Pancreas (tissue), 10 donors: ENCODE measurements around the gene DNAJB5. TPM values are rescaled to one million over a fixed set of nuclear protein-coding genes. Genes with fewer than 3 reads are reported as not detected.
"Not testable (repeated sequence)": the region's sequence is repeated elsewhere in the genome, so short reads cannot be mapped to it uniquely, and the experiment has no call there.

ENCODE experiments used
- ATAC-seq, 4 donors: fragments of 200-7000 bp; cut with Tn5 transposase; one replicate each; pipeline versions ENCODE4 v1.8.0 to v1.9.1; 2020; ENCODE audit warnings: mild to moderate bottlenecking in 4 of 4, moderate library complexity in 4 of 4
- DNase-seq, 6 donors: peaks; one replicate each; pipeline ENCODE4 v3.0.0-alpha.2; 2020
- FAIRE-seq: peaks from 2 replicates; lab custom pipeline; 2012; peaks lifted over from hg19 to GRCh38; lab: Jason Lieb, UNC
- H3K27ac ChIP-seq, 4 donors: fragments of 200-600 bp; sonication (generic); 1 replicate in 3 of 4; 2 replicates in 1 of 4; pipeline versions ENCODE4 v1.5.0 to v1.8.0; 2020
- H3K27me3 ChIP-seq, 4 donors: fragments of 200-600 bp; one replicate each; pipeline ENCODE4 v1.8.0; 2021
- H3K36me3 ChIP-seq, 3 donors: fragments of 200-600 bp; sonication (generic) in 1 of 3; one replicate each; pipeline versions ENCODE4 v1.5.0 to v1.8.0; 2020 to 2021
- H3K4me1 ChIP-seq, 3 donors: fragments of 200-600 bp; one replicate each; pipeline ENCODE4 v1.8.0; 2021
- H3K4me3 ChIP-seq, 4 donors: fragments of 200-600 bp; sonication (generic) in 2 of 4; one replicate each; pipeline versions ENCODE4 v1.5.0 to v1.8.0; 2020 to 2021
- H3K9me3 ChIP-seq, 4 donors: fragments of 200-600 bp; one replicate each; pipeline ENCODE4 v1.8.0; 2021
- WGBS, 2 donors: extraction: QIAGEN DNeasy Blood & Tissue Kit; methylation state at CpG; one replicate each; pipeline ENCODE4 v1.1.7; 2013; 5-methylcytosine and 5-hydroxymethylcytosine counted together
- intact Hi-C, 3 donors: fragments of 100-400 bp; cut with DNase I; formaldehyde crosslinking; loops; one replicate each; pipeline versions ENCODE4 v1.11.1 to v1.14.2; 2022
- polyA plus RNA-seq, 2 donors: library from polyadenylated mRNA; stranded (reverse); fragments of 200-250 nt; gene quantifications; one replicate each; pipeline ENCODE4 v1.2.3, GENCODE V29; 2013
- total RNA-seq, 6 donors: library from RNA; stranded (reverse); fragmentation: NEBNext Ultra II Directional in 4 of 6; extraction: Animal tissue kit (Norgen Biotek cat#: 25700) in 4 of 6; gene quantifications; one replicate each; pipeline versions ENCODE4 v1.2.1 to v1.2.4, GENCODE V29; 2021 to 2023
- TF ChIP-seq, protein P1 (sequence below), 4 donors: fragments of 200-600 bp; sonication (generic) in 3 of 4; IDR thresholded peaks; one replicate each; pipeline versions ENCODE4 v1.5.0 to v1.8.0; 2021; ENCODE audit warnings: antibody characterized with exemption in 4 of 4
- donor health status: healthy with polysubstance abuse.
- donor health status: DM: no; HTN: no; CAD: no; lungs with moderate emphysema.
- donor health status: DM: no; HTN: no; CAD: no.
- donor health status: control.
- donor health status: control.
- donor health status: Bipolar disorder and iron deficiency.
- donor health status: DM: yes; HTN: yes; CAD: no.
- donor health status: DM: no; HTN: no; CAD: no.
- donor health status: DM: no; HTN: no; CAD: no.
- donor health status: DM: yes; HTN: yes; CAD: no.

The DNAJB5 gene
- total and polyA plus RNA-seq, 8 donors: 0.97 to 4.7 (median 2.4) TPM

GRCh38 chr9:34999576-34999975 lies 10.0 kb downstream of the DNAJB5 start:
- intact Hi-C loops: no loop called here
- H3K36me3 ChIP-seq: no peaks in the 10 kb centered on the region
- FAIRE-seq (no peak), DNase-seq (no peak), ATAC-seq (no peak)
- H3K9me3 ChIP-seq: no peaks in the 10 kb centered on the region
- WGBS, 2 donors: 92 to 100% methylated on average over 2 of the region's 2 CpGs
- no peak overlapping the region for H3K4me3 ChIP-seq
- H3K27me3 ChIP-seq: no peaks in the 10 kb centered on the region
- H3K27ac ChIP-seq: no peak overlapping the region
- H3K4me1 ChIP-seq: peaks cover 0 to 2% (median 0%) of the 10 kb centered on the region in 3 donors
- TF ChIP-seq, protein P1, sequence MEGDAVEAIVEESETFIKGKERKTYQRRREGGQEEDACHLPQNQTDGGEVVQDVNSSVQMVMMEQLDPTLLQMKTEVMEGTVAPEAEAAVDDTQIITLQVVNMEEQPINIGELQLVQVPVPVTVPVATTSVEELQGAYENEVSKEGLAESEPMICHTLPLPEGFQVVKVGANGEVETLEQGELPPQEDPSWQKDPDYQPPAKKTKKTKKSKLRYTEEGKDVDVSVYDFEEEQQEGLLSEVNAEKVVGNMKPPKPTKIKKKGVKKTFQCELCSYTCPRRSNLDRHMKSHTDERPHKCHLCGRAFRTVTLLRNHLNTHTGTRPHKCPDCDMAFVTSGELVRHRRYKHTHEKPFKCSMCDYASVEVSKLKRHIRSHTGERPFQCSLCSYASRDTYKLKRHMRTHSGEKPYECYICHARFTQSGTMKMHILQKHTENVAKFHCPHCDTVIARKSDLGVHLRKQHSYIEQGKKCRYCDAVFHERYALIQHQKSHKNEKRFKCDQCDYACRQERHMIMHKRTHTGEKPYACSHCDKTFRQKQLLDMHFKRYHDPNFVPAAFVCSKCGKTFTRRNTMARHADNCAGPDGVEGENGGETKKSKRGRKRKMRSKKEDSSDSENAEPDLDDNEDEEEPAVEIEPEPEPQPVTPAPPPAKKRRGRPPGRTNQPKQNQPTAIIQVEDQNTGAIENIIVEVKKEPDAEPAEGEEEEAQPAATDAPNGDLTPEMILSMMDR (IDR thresholded peaks at IDR 0.05): no peak

DNA sequence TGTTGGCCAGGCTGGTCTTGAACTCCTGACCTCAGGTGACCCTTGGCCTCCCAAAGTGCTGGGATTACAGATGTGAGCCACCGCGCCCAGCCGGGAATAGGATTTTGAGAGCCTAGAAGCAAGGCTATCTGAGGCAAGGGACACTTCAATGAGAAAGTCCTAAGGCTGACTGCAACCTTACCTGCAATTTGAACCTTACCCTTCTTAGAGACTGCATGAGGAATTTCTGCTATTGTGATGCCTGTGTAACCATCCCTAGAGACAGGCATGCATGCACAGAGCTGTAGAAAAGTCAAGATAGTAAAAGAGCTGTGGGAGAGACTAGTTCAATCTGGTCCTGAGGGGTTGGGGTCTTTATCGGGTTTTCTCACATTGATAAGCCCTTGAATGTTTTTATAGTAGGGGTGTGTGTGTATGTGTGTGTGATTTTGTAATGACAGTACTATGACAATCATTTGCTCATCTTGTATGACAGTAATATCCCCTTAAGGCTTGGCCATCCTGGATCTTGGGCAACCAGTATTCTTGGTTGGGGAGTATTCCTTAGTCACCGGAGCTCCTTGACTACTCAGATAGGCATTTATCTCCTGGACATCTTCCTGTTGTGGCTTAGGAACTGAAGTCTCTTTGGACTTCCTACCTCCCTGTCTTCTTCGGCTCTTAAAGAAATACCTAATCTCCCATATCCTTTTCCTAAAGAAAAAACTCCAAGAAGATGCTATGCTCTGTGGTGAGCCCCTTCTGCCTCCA lies 11.2 kb downstream of the DNAJB5 start:
- intact Hi-C loops: no loop called here
- H3K27me3 ChIP-seq: no peaks in the 10 kb centered on the region
- no peak overlapping the region for H3K27ac ChIP-seq
- DNase-seq: no peak
- H3K4me3 ChIP-seq: no peak overlapping the region
- ATAC-seq: no peak
- no peaks in the 10 kb centered on the region for H3K4me1 ChIP-seq
- TF ChIP-seq, protein P1 (IDR thresholded peaks at IDR 0.05): no peak
- FAIRE-seq: no peak
- no peaks in the 10 kb centered on the region for H3K9me3 ChIP-seq
- no peaks in the 10 kb centered on the region for H3K36me3 ChIP-seq
- WGBS, 2 donors: 91 to 94% methylated on average over 6 of the region's 6 CpGs

- no peaks in the 10 kb centered on the region for H3K4me1 ChIP-seq
- no peak overlapping the region for H3K27ac ChIP-seq
- ATAC-seq: no peak
- intact Hi-C loops: no loop called here
- H3K36me3 ChIP-seq: no peaks in the 10 kb centered on the region
- WGBS, 2 donors: 70 to 83% methylated on average over 2 of the region's 2 CpGs
- no peak overlapping the region for H3K4me3 ChIP-seq
- no peak for DNase-seq
- FAIRE-seq: no peak
- no peaks in the 10 kb centered on the region for H3K27me3 ChIP-seq
- TF ChIP-seq, protein P1 (IDR thresholded peaks at IDR 0.05): no peak
- no peaks in the 10 kb centered on the region for H3K9me3 ChIP-seq
Measured at GRCh38 chr9:35001285-35001677, 11.7 kb downstream of the DNAJB5 start.

DNA sequence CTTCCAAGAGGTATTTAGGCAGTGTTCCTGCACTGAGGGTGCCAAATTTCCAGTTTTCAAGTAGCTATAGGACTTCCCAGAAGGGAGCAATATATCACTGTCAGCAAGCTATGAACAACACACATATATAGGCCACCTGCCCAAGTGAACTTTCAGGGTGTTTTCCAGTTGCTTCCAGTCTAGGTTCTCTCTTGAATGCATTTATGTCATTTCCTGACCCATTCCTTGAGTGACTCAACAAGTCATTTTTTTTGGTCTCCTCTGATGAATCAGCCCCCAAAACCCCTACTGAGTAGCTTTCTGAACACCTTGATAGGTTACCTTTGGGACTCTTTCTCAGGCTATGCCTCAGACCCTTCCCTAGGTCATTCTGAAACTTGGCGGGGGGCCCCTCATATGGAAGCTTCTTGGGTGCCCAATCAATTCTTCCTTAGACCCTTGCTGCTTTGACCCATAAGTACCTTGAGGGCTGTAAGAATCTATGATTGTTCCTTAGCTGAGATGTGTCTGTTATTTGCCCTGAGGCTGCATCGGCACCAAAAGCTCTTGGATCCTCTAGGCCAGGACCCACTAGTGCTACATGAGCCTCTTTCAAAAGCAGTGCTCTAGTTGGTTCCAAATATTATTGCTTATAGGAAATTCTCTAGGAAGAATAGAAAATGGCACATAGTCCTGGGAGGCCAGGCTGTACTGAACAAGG lies 12.4 kb downstream of the DNAJB5 start:
- H3K4me3 ChIP-seq: no peak overlapping the region
- no peaks in the 10 kb centered on the region for H3K36me3 ChIP-seq
- intact Hi-C loops: no loop called here
- 91 to 98% methylated on average over 2 of the region's 2 CpGs for WGBS, 2 donors
- ATAC-seq (no peak), FAIRE-seq (no peak), DNase-seq (no peak)
- H3K27ac ChIP-seq: no peak overlapping the region
- no peaks in the 10 kb centered on the region for H3K4me1 ChIP-seq
- no peaks in the 10 kb centered on the region for H3K27me3 ChIP-seq
- TF ChIP-seq, protein P1 (IDR thresholded peaks at IDR 0.05): no peak
- no peaks in the 10 kb centered on the region for H3K9me3 ChIP-seq

DNA sequence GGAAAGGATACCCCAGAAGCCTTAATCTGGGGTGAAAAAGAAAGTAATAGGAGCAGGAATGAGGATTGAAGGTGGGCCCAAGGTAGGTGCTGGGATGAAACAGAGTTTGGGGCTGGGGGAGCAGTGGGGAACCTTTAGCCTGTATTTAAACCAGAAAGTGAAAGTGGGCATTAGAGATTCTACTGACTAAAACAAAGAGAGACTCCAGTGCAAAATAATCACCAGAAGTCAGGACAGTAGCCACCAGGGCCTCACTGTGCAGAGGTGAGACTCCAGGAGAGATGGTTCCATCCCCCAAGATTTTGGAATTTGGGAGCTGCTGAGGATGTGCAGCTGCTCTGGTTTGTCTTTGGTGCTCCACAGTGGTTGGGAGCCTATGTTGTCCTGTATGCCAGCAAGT lies 13.1 kb downstream of the DNAJB5 start:
- H3K4me1 ChIP-seq: no peaks in the 10 kb centered on the region
- no peaks in the 10 kb centered on the region for H3K9me3 ChIP-seq
- FAIRE-seq: no peak
- TF ChIP-seq, protein P1 (IDR thresholded peaks at IDR 0.05): no peak
- no peaks in the 10 kb centered on the region for H3K27me3 ChIP-seq
- no peaks in the 10 kb centered on the region for H3K36me3 ChIP-seq
- DNase-seq: no peak
- no peak overlapping the region for H3K27ac ChIP-seq
- intact Hi-C loops: no loop called here
- ATAC-seq: no peak
- no peak overlapping the region for H3K4me3 ChIP-seq

DNA sequence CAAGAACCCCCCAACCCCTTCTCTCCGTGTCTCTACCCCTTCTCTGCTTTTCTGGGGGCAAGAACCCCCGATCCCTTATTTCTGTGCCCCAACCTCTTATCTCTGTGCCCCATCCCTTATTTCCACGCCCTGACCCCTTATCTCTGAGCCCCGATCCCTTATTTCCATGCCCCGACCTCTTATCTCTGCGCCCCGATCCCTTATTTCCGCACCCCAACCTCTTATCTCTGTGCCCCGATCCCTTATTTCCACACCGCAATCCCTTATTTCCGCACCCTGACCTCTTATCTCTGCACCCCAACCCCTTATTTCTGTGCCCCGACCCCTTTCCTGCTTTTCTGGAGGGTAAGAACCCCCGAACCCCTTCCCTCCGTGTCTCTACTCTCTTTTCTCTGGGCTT lies 14.8 kb downstream of the DNAJB5 start:
- H3K27ac ChIP-seq, H3K36me3 ChIP-seq, DNase-seq, H3K27me3 ChIP-seq, FAIRE-seq, H3K4me1 ChIP-seq, ATAC-seq, H3K9me3 ChIP-seq, intact Hi-C loops, H3K4me3 ChIP-seq: not testable (repeated sequence)
- 84 to 92% methylated on average over 14 of the region's 14 CpGs for WGBS, 2 donors
